HG03571 (cell line): ENCODE results near the gene PPP3R2.
A peak's percentile ranks its signal among the peaks of the same experiment; 100 is the strongest.
"Not testable (repeated sequence)": the region's sequence is repeated elsewhere in the genome, so short reads cannot be mapped to it uniquely, and the experiment has no call there.

Experiments used
- ATAC-seq: cut with Tn5 transposase; IDR thresholded peaks from one replicate; pipeline ENCODE4 v1.9.1; 2021; ENCODE audit not compliant: unreplicated experiment

Gene PPP3R2

DNA sequence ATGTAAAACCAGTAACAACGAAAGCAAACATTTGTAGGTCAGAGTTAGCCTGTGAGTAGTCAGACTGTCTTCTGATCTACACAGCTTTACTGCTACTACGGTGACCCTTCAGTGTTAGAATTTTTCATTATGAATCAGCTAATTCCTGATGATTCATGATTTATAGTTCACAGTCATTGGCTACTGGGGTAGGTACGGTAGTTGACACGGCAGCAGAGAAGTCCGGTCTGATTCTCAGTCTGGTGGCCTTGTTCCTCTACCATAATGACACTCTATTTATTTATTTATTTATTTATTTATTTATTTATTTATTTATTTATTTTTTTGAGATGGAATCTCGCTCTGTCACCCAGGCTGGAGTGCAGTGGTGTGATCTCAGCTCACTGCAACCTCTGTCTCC lies 4.7 kb downstream of the PPP3R2 start:
- not testable (repeated sequence) for ATAC-seq

DNA sequence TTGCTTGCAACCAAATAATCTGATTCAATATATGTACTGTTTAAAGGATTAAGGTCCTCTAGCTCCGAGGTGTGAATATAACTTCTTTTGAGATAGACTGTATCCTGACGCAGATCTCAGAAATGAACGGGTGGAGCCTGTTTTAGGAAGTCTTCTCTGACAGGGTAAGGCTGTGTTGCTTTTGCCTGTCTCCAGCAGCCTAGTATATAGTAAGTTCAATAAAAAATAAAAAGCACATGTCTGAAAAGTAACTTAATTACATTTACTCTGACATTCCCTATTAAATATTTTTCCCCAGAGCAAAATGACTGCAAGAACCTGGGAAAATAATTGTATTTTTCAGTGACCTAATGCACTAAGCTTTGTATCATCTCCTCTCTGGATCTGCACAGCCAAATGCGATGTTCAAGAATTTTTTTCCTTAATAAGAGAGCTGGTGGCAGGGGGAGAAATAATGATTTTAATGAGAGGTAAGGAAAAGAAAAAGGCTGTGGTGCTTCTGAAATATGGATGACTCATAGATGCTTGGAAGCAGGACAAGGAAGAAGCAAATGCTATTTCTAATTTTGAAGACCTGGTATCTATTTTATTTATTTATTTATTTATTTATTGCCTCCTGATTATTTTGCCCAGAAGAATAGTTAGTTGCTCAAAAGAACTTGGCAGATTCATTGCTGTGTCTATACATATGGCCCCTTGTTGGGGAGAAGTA lies 7.3 kb downstream of the PPP3R2 start:
- ATAC-seq = no peak

DNA sequence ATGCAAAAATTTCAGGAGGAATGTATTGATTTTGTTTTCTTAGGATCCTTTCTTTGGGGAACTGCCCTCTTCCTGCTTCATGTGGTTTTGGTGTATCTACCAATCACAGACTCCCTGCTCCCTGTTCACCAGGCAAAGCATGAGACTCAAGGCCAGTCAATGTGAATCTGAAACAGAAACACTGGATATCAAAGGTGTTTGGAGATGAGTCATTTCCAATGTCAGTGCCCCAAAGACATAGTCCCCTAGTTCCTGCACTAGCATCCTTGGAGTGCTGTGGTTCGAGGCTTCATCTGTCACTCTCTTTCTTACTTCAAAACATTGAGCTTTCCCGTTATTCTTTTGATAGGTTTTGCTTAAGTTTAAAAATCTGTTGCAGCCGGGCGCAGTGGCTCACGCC lies 8.1 kb downstream of the PPP3R2 start:
- ATAC-seq = peak; percentile 73

DNA sequence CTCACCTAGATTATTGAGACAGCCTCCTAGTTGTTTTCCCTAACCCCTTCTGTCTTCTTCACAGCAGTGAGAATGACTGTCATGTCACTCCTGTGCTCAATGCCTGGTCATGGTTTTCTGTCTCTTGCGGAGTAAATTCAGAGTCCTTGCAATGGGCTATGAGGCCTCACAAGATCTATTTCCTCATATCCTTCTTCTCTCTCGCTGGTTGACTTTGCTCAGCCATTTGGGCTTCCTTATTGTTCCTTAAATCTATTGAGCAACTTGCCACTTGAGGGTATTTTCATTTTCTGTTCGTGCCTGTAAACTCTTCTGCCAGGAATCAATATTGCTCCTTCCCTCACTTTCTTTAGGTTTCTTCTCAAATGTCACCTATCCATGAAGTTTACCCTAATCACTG lies 9.0 kb downstream of the PPP3R2 start:
- ATAC-seq = no peak

DNA sequence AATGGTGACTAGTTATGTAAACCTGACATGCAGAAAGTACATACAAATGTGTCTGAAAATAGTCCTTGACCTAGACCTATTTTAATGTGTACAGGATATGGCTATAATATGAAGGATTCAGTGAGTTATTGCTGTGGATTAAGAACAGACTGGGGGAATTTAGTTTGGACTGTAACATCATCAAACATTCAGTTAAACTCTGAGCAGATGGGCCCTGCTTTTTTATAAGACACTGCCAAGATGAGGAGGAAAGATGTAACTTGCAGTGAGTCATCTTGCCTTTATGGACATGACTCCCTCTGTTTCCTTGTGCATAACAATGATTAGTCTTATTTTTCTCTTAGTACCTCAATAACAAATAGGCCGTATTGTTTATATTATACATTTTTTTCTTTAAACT lies 12.2 kb downstream of the PPP3R2 start:
- ATAC-seq = no peak

DNA sequence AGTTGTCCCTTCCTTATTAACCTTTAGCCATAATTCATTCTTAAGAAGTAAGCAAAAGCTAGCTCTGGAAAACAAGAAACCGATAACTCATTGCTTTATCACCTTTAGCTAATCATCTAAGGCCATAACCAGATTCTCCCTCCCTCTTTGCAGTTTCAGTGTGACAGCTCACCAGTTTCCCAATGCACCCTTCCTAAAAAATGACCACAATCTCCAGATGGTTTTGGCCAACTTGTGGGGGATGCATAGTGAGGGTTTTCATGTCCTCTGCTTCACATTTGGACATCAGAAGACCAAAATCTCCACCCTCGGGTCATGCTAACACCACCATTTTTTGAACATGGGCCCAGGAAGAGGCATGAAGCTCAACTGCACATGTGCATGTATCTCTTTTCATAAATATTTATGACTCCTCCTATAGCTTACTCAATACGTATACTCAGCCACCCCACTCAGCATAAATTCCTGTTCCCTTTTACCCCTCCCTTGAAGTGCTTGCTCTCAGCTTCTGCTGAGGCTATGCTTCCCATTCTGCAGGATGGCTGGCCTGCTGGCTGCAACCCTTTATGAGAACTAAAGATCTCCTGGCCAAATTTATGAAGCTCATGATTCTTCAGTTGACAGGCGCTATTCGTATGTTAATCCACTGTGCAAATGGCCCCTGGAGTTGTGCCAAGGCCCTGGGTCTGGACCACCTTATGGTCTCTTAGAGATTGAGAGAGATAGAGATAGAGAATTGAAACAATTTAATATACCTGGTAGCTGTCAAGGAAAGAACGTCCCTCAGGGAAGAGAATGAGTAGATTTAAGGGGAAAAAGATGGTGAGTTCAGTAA lies 14.8 kb downstream of the PPP3R2 start:
- ATAC-seq = no peak

DNA sequence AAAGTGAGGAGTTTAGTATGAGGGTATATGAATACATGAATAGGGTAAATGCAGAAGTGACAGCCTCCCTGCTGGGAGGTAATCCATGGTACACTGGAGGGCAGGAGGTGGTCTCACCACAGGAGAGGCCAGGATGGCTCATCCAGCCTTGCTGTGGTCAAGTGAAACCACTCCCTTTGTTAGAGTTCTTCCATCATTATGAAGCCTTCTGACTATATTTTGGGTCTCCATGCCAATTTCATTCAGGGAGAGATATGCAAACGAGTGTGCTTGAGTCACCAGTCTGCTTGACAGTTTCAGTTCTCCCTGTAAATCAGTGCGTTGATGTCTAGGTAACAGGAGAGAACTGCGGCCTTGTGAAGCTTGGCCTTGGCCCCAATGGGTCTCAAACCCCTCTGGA lies 16.4 kb downstream of the PPP3R2 start:
- no peak for ATAC-seq

DNA sequence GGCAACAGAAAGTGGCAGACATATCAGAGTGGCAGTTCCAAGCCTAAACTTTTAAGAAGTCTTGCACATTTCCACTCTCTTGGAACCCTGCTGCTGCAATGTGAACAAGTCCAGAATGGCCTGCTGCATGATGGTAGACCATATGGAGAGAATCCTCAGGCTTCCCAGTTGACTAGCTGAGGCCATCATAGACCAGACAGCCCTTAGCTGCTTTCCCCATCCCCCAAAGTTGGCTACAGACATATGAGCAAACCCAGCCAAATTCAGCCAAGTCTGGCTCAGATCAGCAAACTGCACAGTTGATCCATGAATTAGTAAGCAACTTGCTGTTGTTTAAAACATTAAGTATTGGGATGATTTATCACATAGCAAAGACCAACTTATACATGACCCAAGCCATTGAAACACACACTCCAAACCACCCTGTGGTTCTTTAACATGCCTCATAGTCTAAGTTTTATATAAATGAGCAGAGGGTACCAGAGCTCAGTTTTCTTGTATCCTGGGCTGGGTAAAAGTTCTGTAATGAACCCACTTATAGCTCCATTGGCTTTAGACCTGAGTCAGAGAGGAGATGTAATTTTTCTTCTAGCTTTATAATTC lies 19.9 kb downstream of the PPP3R2 start:
- no peak for ATAC-seq

DNA sequence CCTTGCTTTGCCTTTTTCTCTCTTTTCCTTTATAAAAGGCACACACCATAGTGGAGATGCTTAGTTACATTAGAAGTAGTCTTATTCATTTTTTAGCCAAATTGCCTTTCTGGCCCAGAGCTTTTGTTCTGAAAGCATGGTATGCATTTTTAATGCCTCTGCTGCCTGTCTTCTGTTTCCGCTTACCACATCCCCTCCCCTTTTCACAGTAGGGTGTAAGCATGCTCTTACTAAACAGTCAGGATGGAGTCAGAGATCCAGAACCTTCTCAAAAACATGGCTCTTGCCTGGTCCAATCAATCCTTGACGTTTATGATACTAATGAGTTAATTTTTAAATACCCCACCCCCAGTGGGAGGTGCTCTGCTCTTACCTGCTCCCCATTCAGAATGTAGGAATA lies 22.5 kb downstream of the PPP3R2 start:
- no peak for ATAC-seq

DNA sequence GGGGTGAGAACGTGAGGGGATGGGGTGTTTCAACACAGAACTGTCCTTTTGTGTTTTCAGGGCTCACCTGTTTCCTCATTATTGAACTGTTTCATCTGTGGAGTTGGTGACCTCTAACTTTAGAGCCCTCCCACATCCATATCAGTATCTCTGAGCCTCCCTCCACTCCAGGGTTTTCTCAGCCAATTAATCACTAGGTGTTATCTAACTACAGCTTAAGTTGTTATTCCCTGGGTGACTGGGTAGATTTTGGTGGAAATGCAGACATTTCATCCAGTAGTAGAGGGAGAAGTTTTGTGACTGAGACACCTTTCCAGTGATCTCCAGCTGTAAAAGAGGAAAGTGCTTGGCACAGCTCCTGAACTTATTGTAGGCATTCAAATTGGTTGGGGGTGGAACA lies 23.7 kb downstream of the PPP3R2 start:
- no peak for ATAC-seq

DNA sequence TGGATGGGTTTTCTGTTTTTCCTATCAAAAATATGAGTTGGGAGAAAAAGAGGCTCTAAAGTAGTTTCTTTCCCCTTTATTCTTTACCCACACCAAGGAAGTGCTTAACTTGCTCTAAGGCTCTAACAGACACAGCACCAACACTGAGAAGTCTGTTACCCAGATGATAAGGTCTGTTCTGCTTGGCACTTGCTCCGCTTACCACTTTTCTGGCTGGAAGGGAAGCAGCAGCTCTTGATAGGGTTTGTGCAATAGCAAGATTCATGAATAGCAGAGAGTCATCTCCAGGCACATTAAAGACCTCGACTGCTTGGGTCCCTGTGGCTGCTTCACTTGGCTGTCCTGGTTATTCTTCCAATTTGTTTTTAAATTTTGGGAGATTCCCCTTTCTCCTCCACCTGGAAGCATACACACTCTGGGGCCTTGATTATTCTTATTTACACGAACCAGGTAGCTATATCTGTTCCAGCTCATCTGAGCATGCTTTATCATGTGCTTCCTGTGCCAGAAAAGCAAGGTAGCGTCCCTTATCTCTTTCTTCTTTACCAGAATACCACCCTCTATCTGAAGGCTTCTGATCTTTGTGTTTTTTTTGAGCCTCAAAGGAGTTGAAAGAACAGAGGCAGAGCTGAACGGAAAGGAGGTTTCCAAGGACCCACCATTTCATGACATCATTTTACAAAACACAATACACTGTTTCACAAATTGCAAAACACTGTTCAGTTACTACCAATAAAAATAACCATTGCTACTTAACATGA lies 24.8 kb downstream of the PPP3R2 start:
- no peak for ATAC-seq

DNA sequence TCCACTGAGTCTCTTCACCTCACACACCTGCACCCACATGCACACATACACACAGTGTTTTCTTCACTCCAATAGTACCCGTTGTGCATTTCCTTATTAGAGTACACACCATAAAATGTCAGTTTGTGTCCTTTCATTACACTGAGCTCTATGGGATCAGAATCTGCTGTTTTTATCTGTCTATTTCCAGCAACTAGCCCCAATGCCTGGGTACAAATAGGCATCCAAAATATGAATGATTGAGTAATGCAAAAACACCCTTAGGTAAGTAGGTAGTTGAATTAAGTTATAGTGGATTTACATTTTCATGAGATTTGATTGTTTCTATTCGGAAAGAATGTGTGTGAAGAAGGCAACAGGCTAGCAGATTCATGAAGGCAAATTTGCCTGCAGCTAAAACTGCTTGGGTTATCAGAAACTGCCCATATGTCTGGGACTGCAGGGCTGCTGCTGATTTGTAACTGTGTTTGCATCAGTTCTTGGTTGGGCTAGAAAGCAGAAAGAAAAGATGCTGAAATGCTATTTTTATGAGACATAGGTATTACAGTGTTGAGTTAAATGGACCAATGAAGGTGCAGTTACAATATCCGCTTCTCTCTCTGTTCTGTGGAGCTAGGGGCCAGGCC lies 26.9 kb downstream of the PPP3R2 start:
- ATAC-seq = no peak

DNA sequence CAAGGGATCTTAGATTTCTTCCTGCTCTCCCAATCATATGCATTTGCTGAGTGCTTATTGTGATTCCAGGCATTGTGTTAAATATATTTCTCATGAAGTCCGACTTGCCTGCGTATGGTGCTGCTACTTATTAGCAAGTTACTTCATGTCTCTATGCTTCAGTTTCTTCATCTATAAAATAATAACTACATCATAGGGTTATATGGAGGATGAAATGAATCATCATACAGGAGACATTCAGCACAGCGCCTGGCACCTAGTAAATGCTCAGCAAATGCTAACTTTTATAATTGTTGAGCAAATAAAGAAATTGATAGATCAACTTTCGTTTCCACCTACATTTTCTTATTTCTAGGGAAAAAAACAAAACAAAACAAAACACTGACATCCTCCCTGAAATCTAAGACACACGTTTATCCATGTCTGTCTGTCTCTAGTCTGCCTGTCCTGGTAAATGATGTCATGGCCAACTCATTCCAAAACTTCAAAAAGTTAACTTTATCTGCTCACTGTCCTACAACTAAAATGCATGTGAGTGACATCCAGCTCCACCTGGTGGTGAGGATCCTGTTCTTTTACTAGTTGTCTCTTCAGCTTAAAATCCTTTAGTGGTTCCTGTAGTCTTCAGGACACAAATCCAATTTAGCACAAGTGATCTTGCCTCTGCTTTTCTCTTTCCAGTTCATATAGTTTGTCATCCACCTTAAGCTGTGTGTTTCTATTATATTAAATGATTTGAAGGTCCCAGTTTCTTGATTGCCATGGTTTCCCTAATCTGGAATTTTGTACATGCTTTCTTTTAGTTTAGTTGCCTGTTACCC lies 27.7 kb downstream of the PPP3R2 start:
- ATAC-seq = no peak

DNA sequence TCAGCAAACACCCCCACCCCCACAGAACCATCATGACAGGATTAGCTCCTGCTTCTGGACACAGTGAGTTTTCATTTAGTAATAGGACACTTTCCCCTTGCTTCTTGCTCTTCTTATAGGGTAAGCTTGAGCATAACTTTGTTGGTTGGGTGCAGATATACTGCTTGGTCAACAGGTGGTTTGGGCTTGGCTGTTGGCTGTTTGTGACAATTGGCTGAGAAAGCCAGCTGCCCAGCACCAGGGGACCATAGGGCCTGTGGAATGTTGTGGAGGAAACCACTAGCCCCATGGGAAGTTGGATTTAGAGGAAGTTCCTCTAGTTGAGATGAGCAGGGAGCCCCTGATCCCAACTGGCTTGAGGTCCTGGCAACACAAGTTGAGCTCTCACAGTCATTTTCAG lies 30.5 kb downstream of the PPP3R2 start:
- ATAC-seq = no peak

DNA sequence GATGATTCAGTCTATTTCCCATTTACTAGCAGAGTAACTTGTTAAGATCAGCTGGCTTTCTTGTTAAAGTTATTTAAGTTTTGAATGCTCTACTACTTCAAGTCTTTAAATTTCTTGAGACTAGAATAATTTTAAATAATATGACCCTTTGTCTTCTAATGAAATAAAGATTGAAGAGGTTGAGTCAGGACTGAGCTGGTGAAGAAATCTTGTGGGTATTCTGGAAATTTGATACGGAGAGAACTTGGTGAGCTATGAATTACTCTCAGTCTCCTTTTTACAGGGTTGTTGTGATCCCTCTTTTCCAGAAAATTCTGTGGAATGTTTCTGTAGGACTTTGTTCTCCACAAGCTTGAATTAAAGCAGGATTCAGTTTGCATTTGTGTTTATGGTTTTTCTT lies 31.8 kb downstream of the PPP3R2 start:
- ATAC-seq = no peak

DNA sequence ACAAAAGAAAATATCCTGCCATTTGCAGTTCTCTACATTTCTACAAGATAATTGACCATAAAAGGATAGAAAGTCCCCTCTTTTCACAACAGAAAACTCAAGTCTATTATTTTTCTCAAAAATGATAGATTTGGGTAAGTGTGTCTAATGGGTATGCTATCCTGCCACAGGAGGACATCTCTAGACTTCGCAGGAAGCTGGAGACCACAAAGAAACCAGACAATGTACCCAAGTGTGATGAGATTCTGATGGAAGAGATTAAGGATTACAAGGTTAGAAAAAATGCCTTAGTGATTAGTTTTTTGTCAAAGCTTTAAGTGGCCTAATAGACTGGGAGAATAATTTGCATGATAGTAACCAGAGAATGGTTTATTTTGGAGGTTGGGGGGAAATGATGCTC lies 33.0 kb downstream of the PPP3R2 start:
- no peak for ATAC-seq

DNA sequence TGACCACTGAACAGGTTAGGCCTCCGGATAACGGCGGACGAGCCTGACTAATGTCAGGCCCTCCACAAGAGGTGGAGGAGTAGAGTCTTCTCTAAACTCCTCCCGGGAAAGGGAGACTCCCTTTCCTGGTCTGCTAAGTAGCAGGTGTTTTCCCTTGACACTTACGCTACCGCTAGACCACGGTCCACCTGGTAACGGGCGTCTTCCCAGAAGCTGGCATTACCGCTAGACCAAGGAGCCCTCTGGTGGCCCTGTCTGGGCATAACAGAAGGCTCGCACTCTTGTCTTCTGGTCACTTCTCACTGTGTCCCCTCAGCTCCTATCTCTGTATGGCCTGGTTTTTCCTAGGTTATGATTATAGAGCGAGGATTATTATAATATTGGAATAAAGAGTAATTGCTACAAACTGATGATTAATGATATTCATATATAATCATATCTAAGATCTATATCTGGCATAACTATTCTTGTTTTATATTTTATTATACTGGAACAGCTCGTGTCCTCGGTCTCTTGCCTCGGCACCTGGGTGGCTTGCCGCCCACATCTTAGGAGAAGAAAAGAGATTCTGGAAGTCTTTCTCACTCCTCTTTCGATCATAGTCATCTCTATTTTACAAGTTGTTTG lies 45.2 kb downstream of the PPP3R2 start:
- not testable (repeated sequence) for ATAC-seq

DNA sequence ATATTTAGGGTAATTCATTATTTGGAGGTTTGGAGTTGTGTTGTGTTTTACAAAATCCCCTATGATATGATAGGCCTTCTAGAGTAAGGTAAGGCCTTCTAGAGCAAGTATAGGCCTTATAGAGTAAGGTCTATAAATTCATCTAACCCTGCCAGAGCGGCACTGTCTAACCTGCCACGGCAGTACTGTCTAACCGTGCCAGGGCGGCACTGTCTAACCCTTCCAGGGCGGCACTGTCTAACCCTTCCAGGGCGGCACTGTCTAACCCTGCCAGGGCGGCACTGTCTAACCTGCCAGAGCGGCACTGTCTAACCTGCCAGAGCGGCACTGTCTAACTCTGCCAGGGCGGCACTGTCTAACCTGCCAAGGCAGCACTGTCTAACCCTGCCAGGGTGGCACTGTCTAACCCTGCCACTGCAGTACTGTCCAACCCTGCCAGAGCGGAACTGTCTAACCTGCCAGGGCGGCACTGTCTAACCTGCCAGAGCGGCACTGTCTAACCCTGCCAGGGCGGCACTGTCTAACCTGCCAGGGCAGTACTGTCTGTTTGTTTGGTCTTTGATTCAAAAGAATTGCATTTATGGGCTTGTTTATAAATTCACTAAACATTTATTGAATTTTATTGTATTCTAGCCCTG lies 51.6 kb downstream of the PPP3R2 start:
- no peak for ATAC-seq
